Measurements from ENCODE around the gene BTBD3. TPM values are rescaled to one million over a fixed set of nuclear protein-coding genes. Genes with fewer than 3 reads are reported as not detected.
A peak's percentile ranks its signal among the peaks of the same experiment; 100 is the strongest.

The BTBD3 gene
- total and polyA plus RNA-seq, 2 donors (not counting 1 experiment from before 2014, with no cell fraction given): 1.5 to 2.1 TPM

DNA sequence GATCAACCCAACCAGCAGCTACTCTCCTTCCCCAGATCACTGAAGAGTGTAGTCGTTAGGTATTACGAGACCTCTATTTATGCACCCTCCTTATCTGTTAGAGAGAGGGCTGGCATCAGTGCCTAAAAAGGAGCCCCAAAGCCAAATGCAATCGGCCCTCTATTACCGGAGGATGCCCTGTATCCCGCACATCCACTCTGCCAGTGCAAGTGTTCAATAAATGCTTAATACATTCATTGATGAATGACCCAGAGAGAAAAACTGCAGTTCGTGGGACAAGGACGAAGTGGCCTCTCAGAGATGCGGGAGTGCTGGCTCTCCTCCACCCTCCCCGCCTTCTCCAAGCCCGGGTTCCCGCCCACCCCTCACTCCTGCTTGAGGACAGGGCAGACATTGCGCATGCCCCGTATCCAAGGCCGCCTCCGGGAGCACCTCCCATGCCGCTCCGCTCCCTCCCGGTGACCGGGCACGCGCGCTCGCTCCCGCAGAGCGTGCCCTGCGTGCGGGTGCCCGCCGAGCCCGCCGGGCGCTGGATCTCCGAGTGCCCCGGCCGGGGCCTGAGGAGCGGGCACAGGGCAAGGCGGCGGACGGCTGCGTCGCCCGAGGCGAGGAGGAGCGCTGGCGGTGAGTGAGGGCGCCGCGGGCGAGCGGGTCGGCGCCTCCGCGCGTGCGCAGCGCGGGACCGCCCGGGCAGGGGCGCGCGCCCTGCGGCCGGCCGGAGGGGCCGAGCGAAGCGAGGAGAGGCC is 27.2 kb upstream of the BTBD3 start:
- Histone ChIP-seq H3K4me1 (ENCODE audit: control insufficient read depth in 2 of 2, insufficient read depth in 2 of 2, low read length in 2 of 2) (peaks cover 5 to 18% of the 10 kb centered on the region in 2 donors), H4K20me1 (ENCODE audit: control insufficient read depth, insufficient read depth, low read length, poor library complexity, severe bottlenecking) (no peaks in the 10 kb centered on the region), H3K79me2 (ENCODE audit: control insufficient read depth, insufficient read depth, low read length) (peaks cover 5% of the 10 kb centered on the region), H3K4me3 (ENCODE audit: control extremely low read depth in 1 of 5, extremely low read depth in 1 of 5, insufficient read depth in 1 of 5, low read depth in 2 of 5, low read length in 4 of 5) (peak overlapping the region; percentile 10 to 70 (median 60)), H2AFZ (ENCODE audit: insufficient read depth, low read depth, low read length, poor library complexity, severe bottlenecking) (peak overlapping the region; percentile 68), H3K27me3 (replicated peaks in 1 of 4; ENCODE audit: control extremely low read depth in 1 of 4, control insufficient read depth in 3 of 4, insufficient read depth in 4 of 4, low read length in 3 of 4) (peaks cover 0 to 3% (median 0%) of the 10 kb centered on the region in 4 experiments), H3K4me2 (replicated peaks; ENCODE audit: low read depth, low read length, poor library complexity, severe bottlenecking) (peak overlapping the region; percentile 79), H3K36me3 (replicated peaks in 1 of 2; ENCODE audit: control extremely low read depth in 1 of 2, control insufficient read depth in 1 of 2, extremely low read depth in 1 of 2, insufficient read depth in 2 of 2, low read length in 1 of 2) (no peaks in the 10 kb centered on the region), H3K9me3 (ENCODE audit: control extremely low read depth in 1 of 3, control insufficient read depth in 2 of 3, insufficient read depth in 1 of 3, low read length in 2 of 3) (no peaks in the 10 kb centered on the region), H3K9ac (ENCODE audit: low read length) (peak overlapping the region; percentile 68), H3K27ac (ENCODE audit: low read length in 2 of 2) (no peak overlapping the region)
- POLR2A ChIA-PET: no interaction called here
- Mint-ChIP-seq H3K27ac (no peak overlapping the region), H3K4me1 (peaks cover 18% of the 10 kb centered on the region), H3K4me3 (peak overlapping the region; percentile 79), H3K27me3 (peaks cover 19% of the 10 kb centered on the region), H3K9me3 (ENCODE audit: insufficient read depth) (no peaks in the 10 kb centered on the region)
- intact Hi-C loops (cut with micrococcal nuclease): no loop called here
- WGBS (ENCODE audit: insufficient coverage): 4% methylated on average over 68 of the region's 69 CpGs
- peak; percentile 50 for DNase-seq
- TF ChIP-seq EZH2 (IDR thresholded peaks at IDR 0.05; ENCODE audit: borderline replicate concordance, insufficient read depth, low read depth, low read length, poor library complexity, severe bottlenecking): no peak
- TF ChIP-seq, protein P1, sequence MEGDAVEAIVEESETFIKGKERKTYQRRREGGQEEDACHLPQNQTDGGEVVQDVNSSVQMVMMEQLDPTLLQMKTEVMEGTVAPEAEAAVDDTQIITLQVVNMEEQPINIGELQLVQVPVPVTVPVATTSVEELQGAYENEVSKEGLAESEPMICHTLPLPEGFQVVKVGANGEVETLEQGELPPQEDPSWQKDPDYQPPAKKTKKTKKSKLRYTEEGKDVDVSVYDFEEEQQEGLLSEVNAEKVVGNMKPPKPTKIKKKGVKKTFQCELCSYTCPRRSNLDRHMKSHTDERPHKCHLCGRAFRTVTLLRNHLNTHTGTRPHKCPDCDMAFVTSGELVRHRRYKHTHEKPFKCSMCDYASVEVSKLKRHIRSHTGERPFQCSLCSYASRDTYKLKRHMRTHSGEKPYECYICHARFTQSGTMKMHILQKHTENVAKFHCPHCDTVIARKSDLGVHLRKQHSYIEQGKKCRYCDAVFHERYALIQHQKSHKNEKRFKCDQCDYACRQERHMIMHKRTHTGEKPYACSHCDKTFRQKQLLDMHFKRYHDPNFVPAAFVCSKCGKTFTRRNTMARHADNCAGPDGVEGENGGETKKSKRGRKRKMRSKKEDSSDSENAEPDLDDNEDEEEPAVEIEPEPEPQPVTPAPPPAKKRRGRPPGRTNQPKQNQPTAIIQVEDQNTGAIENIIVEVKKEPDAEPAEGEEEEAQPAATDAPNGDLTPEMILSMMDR (IDR thresholded peaks at IDR 0.05): no peak
- ATAC-seq (ENCODE audit: low read depth): peak; percentile 68
- CTCF ChIA-PET: interaction anchor here (0.7 kb wide), 1 partner anchor 1893 kb away, joined by 3 read pairs; no protein-coding TSS in a partner anchor
